GM19193 (cell line): ENCODE results near the gene TGIF2LX.
"Not testable (repeated sequence)": the region's sequence is repeated elsewhere in the genome, so short reads cannot be mapped to it uniquely, and the experiment has no call there.

Experiments used
- POLR2A ChIP-seq: IDR thresholded peaks from 4 replicates; pipeline ENCODE4 v1.6.1; 2011; ENCODE audit not compliant: insufficient read depth, insufficient read length; ENCODE audit errors: extremely low read depth

Gene TGIF2LX

GRCh38 chrX:89921665-89922064 lies at the start of gene TGIF2LX:
TGIF2LX (plus strand) TSS chrX:89921908; CDS start chrX:89922086, 178 bp downstream.
- TF ChIP-seq POLR2A: not testable (repeated sequence)
